Mammary epithelial cell (primary cell): ENCODE data around the gene MRC1.

Source experiments
- EZH2 ChIP-seq: IDR thresholded peaks from 2 replicates; pipeline ENCODE4 v1.6.1; 2012; ENCODE audit warnings: low read length, inconsistent platforms, borderline replicate concordance
- TF ChIP-seq, protein P1 (sequence below), 2 donors: IDR thresholded peaks in 1 of 2; conservative IDR thresholded peaks in 1 of 2; 2 replicates each; pipeline ENCODE4 v1.5.1; 2011 to 2012; ENCODE audit warnings: inconsistent platforms in 2 of 2, low read length in 2 of 2, mild to moderate bottlenecking in 2 of 2, control low read depth in 1 of 2, low read depth in 1 of 2; ENCODE audit not compliant: insufficient read depth in 1 of 2; ENCODE audit errors: extremely low read depth in 1 of 2

DNA sequence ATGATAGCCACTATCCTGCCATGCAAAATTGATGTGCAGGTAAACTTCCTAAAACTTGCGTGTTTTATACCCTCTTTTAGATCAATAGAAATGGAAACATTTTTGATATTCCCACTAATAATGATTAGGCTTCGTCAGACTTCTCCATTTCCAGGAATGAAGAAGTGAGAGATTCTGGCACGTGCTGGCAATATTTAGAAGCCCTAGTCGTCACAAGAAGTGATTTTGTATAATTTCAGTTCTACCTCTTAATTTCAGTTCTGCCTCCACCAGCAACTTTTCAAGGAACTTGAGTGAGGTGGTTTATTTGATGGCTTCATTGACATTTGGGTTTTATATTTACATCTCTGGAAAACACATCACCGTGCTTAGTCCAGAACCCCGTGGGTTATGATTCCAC is 61.9 kb downstream of the MRC1 start:
- TF ChIP-seq, protein P1, sequence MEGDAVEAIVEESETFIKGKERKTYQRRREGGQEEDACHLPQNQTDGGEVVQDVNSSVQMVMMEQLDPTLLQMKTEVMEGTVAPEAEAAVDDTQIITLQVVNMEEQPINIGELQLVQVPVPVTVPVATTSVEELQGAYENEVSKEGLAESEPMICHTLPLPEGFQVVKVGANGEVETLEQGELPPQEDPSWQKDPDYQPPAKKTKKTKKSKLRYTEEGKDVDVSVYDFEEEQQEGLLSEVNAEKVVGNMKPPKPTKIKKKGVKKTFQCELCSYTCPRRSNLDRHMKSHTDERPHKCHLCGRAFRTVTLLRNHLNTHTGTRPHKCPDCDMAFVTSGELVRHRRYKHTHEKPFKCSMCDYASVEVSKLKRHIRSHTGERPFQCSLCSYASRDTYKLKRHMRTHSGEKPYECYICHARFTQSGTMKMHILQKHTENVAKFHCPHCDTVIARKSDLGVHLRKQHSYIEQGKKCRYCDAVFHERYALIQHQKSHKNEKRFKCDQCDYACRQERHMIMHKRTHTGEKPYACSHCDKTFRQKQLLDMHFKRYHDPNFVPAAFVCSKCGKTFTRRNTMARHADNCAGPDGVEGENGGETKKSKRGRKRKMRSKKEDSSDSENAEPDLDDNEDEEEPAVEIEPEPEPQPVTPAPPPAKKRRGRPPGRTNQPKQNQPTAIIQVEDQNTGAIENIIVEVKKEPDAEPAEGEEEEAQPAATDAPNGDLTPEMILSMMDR (conservative IDR thresholded peaks at IDR 0.05 in 1 of 2, IDR thresholded peaks at IDR 0.05 in 1 of 2; ENCODE audit: extremely low read depth in 1 of 2, insufficient read depth in 1 of 2, low read depth in 1 of 2, low read length in 2 of 2) = no peak
- TF ChIP-seq EZH2 = no peak
